ENCODE results near the gene FLT3LG. TPM values are rescaled to one million over a fixed set of nuclear protein-coding genes. Genes with fewer than 3 reads are reported as not detected.

Gene FLT3LG
- total and polyA plus RNA-seq, 2 experiments from 2014 or later = 0.49 to 1.8 TPM

DNA sequence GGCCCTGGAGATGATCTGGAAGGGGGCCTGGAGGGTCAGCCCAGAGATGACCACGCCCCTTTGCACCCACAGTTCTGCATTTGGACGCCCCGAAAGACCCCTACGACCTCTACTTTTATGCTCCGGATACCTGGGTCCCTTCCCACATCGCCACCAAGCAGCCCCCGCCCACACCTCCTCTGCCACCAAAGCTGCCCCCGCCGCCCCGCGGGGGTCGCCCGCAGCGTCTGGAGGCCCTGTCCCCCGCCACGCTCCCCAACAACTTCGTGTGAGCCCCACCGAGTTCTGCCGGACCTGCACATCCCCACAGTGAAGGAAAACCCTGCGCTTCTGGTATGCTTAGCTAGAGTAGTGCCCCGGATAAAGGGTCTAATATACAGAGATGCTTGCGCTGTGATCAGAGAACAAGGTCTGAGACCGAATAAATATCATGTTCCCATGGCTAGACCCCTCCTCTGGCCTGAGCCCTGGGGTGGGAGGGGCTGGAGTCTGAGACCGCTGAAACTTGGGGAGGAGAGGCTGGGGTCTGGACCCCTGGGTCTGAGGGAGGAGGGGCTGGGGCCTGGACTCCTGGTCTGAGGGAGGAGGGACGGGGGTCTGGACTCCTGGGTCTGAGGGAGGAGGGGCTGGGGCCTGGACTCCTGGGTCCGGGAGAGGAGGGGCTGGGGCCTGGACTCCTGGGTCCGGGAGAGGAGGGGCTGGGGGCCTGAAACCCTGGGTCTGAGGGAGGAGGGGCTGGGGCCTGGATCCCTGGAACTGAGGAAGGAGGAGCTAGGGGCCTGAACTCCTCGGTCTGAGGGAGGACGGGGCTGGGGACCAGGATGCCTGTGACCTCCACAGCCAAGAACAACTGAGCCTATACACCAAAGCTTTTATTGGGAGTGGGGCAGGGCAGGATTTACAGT, 45.2 kb upstream of the FLT3LG start (continued):
- TF ChIP-seq, protein P1, sequence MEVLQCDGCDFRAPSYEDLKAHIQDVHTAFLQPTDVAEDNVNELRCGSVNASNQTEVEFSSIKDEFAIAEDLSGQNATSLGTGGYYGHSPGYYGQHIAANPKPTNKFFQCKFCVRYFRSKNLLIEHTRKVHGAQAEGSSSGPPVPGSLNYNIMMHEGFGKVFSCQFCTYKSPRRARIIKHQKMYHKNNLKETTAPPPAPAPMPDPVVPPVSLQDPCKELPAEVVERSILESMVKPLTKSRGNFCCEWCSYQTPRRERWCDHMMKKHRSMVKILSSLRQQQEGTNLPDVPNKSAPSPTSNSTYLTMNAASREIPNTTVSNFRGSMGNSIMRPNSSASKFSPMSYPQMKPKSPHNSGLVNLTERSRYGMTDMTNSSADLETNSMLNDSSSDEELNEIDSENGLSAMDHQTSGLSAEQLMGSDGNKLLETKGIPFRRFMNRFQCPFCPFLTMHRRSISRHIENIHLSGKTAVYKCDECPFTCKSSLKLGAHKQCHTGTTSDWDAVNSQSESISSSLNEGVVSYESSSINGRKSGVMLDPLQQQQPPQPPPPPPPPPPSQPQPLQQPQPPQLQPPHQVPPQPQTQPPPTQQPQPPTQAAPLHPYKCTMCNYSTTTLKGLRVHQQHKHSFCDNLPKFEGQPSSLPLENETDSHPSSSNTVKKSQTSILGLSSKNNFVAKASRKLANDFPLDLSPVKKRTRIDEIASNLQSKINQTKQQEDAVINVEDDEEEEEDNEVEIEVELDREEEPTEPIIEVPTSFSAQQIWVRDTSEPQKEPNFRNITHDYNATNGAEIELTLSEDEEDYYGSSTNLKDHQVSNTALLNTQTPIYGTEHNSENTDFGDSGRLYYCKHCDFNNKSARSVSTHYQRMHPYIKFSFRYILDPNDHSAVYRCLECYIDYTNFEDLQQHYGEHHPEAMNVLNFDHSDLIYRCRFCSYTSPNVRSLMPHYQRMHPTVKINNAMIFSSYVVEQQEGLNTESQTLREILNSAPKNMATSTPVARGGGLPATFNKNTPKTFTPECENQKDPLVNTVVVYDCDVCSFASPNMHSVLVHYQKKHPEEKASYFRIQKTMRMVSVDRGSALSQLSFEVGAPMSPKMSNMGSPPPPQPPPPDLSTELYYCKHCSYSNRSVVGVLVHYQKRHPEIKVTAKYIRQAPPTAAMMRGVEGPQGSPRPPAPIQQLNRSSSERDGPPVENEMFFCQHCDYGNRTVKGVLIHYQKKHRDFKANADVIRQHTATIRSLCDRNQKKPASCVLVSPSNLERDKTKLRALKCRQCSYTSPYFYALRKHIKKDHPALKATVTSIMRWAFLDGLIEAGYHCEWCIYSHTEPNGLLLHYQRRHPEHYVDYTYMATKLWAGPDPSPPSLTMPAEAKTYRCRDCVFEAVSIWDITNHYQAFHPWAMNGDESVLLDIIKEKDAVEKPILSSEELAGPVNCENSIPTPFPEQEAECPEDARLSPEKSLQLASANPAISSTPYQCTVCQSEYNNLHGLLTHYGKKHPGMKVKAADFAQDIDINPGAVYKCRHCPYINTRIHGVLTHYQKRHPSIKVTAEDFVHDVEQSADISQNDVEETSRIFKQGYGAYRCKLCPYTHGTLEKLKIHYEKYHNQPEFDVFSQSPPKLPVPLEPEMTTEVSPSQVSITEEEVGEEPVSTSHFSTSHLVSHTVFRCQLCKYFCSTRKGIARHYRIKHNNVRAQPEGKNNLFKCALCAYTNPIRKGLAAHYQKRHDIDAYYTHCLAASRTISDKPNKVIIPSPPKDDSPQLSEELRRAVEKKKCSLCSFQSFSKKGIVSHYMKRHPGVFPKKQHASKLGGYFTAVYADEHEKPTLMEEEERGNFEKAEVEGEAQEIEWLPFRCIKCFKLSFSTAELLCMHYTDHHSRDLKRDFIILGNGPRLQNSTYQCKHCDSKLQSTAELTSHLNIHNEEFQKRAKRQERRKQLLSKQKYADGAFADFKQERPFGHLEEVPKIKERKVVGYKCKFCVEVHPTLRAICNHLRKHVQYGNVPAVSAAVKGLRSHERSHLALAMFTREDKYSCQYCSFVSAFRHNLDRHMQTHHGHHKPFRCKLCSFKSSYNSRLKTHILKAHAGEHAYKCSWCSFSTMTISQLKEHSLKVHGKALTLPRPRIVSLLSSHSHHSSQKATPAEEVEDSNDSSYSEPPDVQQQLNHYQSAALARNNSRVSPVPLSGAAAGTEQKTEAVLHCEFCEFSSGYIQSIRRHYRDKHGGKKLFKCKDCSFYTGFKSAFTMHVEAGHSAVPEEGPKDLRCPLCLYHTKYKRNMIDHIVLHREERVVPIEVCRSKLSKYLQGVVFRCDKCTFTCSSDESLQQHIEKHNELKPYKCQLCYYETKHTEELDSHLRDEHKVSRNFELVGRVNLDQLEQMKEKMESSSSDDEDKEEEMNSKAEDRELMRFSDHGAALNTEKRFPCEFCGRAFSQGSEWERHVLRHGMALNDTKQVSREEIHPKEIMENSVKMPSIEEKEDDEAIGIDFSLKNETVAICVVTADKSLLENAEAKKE (CRISPR knock-in tag; IDR thresholded peaks at IDR 0.05) = no peak

DNA sequence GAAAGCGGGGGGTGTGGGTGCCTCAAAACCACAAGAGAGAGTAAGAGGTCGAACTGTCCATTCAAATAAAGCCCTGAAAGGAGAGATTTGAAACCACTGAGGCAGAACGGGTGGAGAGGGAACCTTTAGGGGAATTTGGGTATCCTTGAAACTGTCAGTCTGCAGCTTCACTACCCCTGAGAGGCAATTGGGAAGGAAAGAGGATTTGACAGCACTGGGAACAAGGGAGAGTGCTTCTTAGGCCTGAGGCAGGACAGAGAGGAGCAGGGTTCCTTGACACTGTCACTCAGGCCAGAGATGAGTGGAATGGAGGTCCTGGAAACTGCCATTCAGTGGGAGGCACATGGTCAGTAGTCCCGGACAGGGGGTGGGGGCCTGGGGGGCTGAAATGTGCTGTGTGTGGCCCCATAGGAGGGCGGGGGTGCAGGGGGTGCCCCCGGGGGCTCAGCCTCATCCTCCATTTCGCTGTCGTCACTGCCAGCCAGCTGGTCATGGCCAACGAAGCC, 43.8 kb upstream of the FLT3LG start:
- H3F3A ChIP-seq (replicated peaks; ENCODE audit: low read depth) = peaks cover 41% of the 10 kb centered on the region
- no peaks in the 10 kb centered on the region for H3K79me2 ChIP-seq (replicated peaks; ENCODE audit: insufficient read depth)
- no peak overlapping the region for H3K4me3 ChIP-seq
- Mint-ChIP-seq H3K27ac (no peak overlapping the region), H3K27me3 (ENCODE audit: insufficient read depth, low read depth, poor library complexity) (peaks cover 70% of the 10 kb centered on the region), H3K36me3 (ENCODE audit: low read depth) (peaks cover 5% of the 10 kb centered on the region), H3K4me1 (peaks cover 55% of the 10 kb centered on the region), H3K4me3 (peak overlapping the region; percentile 29; the same call in 1 of the 3 replicates), H3K9me3 (peaks cover 13% of the 10 kb centered on the region; the same call in 2 of the 3 replicates)
- H3K27me3 ChIP-seq (ENCODE audit: insufficient read depth) = peaks cover 78% of the 10 kb centered on the region
- no peak overlapping the region for H3K27ac ChIP-seq (ENCODE audit: low read depth)
- H4K20me1 ChIP-seq (replicated peaks; ENCODE audit: insufficient read depth) = no peaks in the 10 kb centered on the region
- DNase-seq (ENCODE audit: low spot score) (no peak), ATAC-seq (no peak)
- no peaks in the 10 kb centered on the region for H3K36me3 ChIP-seq (ENCODE audit: insufficient read depth)
- H3K9me2 ChIP-seq (ENCODE audit: insufficient read depth) = no peaks in the 10 kb centered on the region
- H3K4me2 ChIP-seq = no peak overlapping the region
- no peak overlapping the region for H2AFZ ChIP-seq
- TF ChIP-seq ZNF331 (CRISPR knock-in tag; IDR thresholded peaks at IDR 0.05; ENCODE audit: low read depth) (no peak), STAT1 (IDR thresholded peaks at IDR 0.05; ENCODE audit: unreplicated experiment) (no peak), ZNF114 (CRISPR knock-in tag; IDR thresholded peaks at IDR 0.05) (no peak)
- TF ChIP-seq, protein P2, sequence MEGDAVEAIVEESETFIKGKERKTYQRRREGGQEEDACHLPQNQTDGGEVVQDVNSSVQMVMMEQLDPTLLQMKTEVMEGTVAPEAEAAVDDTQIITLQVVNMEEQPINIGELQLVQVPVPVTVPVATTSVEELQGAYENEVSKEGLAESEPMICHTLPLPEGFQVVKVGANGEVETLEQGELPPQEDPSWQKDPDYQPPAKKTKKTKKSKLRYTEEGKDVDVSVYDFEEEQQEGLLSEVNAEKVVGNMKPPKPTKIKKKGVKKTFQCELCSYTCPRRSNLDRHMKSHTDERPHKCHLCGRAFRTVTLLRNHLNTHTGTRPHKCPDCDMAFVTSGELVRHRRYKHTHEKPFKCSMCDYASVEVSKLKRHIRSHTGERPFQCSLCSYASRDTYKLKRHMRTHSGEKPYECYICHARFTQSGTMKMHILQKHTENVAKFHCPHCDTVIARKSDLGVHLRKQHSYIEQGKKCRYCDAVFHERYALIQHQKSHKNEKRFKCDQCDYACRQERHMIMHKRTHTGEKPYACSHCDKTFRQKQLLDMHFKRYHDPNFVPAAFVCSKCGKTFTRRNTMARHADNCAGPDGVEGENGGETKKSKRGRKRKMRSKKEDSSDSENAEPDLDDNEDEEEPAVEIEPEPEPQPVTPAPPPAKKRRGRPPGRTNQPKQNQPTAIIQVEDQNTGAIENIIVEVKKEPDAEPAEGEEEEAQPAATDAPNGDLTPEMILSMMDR (conservative IDR thresholded peaks at IDR 0.05; ENCODE audit: low read depth in 2 of 2) = no peak
- H3K4me1 ChIP-seq (ENCODE audit: insufficient read depth) = peaks cover 42% of the 10 kb centered on the region
